Hematopoietic multipotent progenitor cell (in vitro differentiated cells): ENCODE data around the gene EXOC4. TPM values are rescaled to one million over a fixed set of nuclear protein-coding genes. Genes with fewer than 3 reads are reported as not detected.
"Not testable (repeated sequence)": the region's sequence is repeated elsewhere in the genome, so short reads cannot be mapped to it uniquely, and the experiment has no call there.

ENCODE experiments used
- DNase-seq, 3 donors: peaks; one replicate each; pipeline ENCODE4 v3.0.0-alpha.2; 2011 to 2015; ENCODE audit warnings: low read depth in 2 of 3, low spot score in 2 of 3
- total RNA-seq: library from RNA; depleted of rRNA; stranded (reverse); fragments of >200 nt; gene quantifications from one replicate; pipeline ENCODE4 v1.2.3, GENCODE V29; 2012

The EXOC4 gene
- total RNA-seq, 1 donor, result 66.2 TPM

GRCh38 chr7:133873631-133874030, 620.8 kb downstream of the EXOC4 start:
- no peak for DNase-seq

GRCh38 chr7:133883591-133883990, 630.7 kb downstream of the EXOC4 start:
- DNase-seq, result no peak

GRCh38 chr7:133885213-133885612, 632.3 kb downstream of the EXOC4 start:
- DNase-seq, result no peak

- DNase-seq, result no peak
Measured at GRCh38 chr7:133886086-133886485, 633.2 kb downstream of the EXOC4 start.

- DNase-seq, result no peak
Measured at GRCh38 chr7:133886797-133887196, 633.9 kb downstream of the EXOC4 start.

- no peak for DNase-seq
Measured at GRCh38 chr7:133887459-133887858, 634.6 kb downstream of the EXOC4 start.

GRCh38 chr7:133888061-133888930, 635.4 kb downstream of the EXOC4 start:
- no peak for DNase-seq

GRCh38 chr7:133904776-133905175, 651.9 kb downstream of the EXOC4 start:
- DNase-seq, result no peak

GRCh38 chr7:133906553-133906952, 653.7 kb downstream of the EXOC4 start:
- not testable (repeated sequence) for DNase-seq

GRCh38 chr7:133910761-133911160, 657.9 kb downstream of the EXOC4 start:
- no peak for DNase-seq

- DNase-seq, result no peak
Measured at GRCh38 chr7:133911724-133912123, 658.8 kb downstream of the EXOC4 start.

- DNase-seq, result no peak
Measured at GRCh38 chr7:133912916-133913697, 660.2 kb downstream of the EXOC4 start.

GRCh38 chr7:133916621-133917020, 663.7 kb downstream of the EXOC4 start:
- no peak for DNase-seq

- no peak for DNase-seq
Measured at GRCh38 chr7:133919810-133920209, 666.9 kb downstream of the EXOC4 start.

GRCh38 chr7:133921635-133922182, 668.8 kb downstream of the EXOC4 start:
- no peak for DNase-seq

- DNase-seq, result no peak
Measured at GRCh38 chr7:133923974-133924373, 671.1 kb downstream of the EXOC4 start.

GRCh38 chr7:133931053-133931452, 678.2 kb downstream of the EXOC4 start:
- DNase-seq, result no peak

GRCh38 chr7:133932591-133932990, 679.7 kb downstream of the EXOC4 start:
- DNase-seq, result no peak

GRCh38 chr7:133934262-133934976, 681.5 kb downstream of the EXOC4 start:
- DNase-seq, result no peak

- no peak for DNase-seq
Measured at GRCh38 chr7:133934977-133935330, 682.1 kb downstream of the EXOC4 start.

GRCh38 chr7:133936074-133936473, 683.2 kb downstream of the EXOC4 start:
- no peak for DNase-seq
